Measurements from ENCODE around the gene RCE1.

The RCE1 gene

DNA sequence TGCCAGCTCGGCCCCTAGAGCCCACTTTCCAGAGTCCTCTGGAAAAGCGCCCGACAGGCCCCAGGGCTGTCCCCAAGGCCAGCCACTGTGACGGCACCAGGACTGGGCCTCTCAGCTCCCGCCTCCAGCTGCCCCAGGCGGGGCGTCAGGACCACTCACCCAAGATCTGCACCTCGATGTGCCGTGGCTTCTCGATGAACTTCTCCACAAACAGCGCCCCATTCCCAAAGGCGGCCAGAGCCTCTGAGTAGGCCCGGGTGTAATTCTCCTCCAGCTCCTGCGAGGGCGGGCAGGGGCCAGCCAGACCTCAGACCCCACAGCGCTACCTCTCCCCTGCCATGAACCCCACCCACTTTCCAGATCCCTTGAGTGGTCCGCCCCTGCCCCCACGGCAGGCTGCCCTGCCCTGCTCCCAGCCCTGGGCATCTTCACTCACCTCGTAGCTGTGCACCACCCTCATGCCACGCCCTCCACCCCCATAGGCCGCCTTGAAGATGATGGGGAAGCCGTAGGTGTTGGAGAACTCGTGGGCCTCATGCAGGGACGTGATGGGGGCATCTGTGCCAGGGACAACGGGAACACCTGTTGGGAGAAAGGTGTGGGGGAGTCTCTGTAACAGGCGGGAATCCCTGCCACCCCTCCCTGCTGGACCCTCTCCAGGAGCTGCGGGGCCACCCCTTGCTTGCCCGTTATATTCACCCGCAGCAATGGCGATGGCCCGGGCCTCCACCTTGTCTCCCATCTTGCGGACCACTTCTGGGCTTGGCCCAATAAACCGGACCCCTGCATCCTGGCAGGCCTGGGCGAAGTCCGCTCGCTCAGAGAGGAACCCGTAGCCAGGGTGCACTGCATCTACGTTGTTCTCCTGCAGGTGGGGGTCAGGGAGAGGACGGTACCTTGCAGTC lies 27.6 kb downstream of the RCE1 start:
- DNase-seq, result no peak

DNA sequence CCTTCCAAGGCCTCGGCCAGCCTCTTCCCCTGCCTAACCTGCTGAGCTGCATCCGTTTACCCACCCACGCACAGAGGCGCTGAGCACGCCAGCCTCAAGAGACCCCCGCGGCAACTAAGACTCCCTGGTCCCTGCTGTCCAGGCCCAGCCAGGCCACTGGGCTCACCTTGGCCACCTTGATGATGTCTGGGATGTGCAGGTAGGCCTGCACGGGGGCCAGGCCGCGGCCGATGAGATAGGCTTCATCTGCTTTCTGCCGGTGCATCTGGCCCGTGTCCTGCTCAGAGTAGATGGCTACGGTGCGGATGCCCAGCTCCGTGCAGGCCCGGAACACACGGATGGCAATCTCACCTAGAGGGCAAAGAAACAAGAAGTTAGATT lies 28.3 kb downstream of the RCE1 start:
- DNase-seq, result no peak

DNA sequence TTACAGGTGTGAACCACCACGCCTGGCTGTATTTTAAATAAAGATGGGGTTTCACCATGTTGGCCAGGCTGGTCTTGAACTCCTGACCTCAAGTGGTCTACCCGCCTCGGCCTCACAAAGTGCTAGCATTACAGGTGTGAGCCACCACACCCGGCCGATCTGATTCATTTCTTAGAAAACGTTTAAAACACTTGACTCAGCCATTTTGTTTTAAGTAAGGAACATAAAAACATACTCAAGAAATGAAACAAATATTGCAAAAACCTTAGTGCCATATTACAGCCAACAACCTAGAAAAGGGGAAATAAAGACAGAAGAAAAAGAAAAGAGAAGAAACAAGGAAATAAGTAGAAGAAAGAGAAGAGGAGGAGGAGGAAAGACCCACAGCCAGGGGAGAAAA lies 31.0 kb downstream of the RCE1 start:
- DNase-seq, result no peak

DNA sequence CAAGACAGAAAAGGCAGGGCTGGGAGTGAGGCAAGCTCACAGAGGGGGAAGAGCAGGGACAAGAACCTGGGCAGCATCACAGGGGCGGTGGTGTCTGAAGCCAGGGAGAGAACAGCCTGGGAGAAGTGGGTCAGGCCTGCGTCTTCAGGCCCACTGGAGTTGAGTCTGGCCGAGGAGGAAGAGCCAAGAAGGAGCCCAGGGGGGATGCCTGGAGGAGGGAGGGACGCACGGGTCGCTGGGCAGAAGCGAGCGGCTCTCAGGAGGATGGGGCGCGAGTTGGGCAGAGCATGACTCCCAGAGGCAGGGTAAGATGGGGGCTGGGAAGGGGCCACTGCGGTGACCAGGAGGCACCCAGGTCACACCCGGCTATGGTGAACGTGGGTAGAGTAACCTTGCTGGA lies 32.1 kb downstream of the RCE1 start:
- DNase-seq, result no peak

- DNase-seq, result no peak
These were observed 34.5 kb downstream of the RCE1 start for GRCh38 chr11:66877588-66878385.

GRCh38 chr11:66878474-66878873 lies 35.2 kb downstream of the RCE1 start:
- no peak for DNase-seq

DNA sequence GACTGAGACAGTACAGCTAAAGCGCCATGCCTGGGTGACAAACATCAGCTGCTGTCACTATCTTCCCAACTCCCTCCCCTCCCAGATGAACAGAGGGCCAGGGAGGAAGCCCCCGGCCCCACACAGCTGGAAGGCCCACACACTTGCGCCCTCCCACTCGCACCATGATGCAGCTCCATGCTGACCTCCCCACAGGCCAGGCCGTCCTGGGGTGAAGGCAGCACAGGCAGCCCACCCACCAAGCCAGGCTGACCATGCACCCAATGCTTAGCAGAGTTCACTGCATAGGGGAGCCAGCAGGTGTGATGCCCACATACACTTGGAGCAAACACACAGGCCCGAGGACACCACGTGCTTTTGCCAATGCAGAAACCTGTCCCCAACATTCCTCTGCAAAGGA lies 35.8 kb downstream of the RCE1 start:
- no peak for DNase-seq

- no peak for DNase-seq
These were observed 36.3 kb downstream of the RCE1 start for GRCh38 chr11:66879583-66879982.

- no peak for DNase-seq
These were observed 36.8 kb downstream of the RCE1 start for GRCh38 chr11:66879999-66880398.

DNA sequence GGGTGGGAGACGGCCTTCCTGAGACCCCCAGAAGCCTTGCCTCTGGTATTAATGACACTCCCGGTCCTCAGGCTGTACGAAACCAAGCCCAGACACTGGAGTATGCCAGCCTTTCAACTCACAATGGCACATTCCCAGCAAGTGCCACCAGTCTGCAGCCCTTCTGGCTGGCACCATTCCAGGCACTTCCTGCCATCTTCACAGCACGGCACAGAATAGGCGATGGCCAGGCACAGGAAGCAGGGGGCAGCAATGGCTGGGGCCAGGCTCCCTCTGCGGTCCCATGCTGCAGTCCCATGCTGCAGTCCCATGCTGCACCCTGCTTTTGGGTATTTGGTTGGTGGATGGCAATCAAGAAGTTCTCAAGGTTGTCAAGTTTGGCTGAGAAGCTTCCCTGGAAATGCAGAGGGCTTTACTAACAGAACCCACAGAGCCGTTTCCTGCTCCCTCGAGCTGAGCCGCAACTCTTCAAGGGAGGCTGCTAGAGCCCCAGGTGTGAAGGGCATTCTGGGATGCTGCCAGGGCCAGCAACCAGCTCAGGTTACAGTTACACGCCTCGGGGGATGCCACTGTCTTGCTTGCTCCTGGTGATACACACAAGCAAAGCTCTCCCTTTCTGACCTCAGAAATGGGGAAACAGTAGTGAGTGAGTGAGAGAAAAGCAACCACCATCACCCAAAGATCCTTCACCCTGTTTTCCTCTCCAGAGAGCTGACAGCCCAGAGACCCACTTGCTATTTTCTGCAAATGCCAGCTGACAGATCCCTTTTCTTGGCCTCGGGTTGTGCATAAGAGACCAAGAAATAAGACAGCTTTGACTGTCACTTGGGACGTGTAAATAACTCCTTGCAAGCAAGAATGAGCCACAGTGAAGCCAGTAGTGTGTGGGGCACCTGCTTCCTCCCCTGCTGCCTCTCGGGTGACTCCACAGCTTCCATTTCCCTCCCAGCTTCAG lies 37.5 kb downstream of the RCE1 start:
- peak; percentile 91 for DNase-seq

DNA sequence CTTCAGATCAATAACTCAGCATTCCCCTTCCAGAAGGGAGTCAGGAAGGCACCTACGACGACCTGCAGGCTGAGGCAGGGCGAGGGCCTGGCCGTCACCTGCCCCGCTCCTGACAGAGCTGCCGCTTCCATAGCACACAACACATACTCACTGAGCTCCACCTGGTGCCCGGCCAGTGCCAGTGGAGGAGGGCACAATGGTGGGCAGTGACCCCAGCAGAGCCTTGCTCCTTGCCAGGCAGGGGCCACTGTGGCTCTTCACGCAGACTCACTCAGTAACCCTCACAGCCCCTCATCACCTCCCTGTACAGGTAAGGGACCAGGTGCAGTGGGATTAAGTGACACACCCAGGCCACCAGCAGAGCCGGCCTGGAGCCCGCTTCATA lies 38.2 kb downstream of the RCE1 start:
- DNase-seq, result no peak

DNA sequence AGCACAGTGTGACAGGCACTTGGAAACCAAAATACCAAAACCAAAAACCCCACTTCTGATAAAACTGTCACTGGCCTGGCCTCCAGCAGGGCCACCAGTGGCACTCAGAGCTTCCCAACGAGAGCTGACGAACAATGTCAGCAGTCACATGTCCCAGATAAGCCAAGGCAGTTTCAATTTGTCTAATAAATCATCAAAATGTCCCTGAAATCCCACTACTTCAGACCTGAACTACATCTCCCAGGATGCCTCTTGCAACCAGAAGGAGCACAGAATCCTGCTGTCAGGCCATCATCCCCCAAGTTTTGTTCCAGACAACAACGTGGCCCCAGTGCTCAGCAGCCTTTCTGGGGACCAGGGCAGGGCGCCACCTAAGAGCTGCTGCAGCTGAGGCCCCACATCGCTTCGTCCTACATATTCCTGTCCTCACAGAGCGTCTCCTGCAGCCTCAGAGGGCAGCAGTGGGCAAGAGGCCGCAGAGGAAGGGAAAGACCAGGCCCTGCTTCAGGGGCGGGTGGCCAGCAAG lies 38.7 kb downstream of the RCE1 start:
- no peak for DNase-seq

- DNase-seq, result peak; percentile 78
These were observed 39.3 kb downstream of the RCE1 start for GRCh38 chr11:66882561-66883015.

DNA sequence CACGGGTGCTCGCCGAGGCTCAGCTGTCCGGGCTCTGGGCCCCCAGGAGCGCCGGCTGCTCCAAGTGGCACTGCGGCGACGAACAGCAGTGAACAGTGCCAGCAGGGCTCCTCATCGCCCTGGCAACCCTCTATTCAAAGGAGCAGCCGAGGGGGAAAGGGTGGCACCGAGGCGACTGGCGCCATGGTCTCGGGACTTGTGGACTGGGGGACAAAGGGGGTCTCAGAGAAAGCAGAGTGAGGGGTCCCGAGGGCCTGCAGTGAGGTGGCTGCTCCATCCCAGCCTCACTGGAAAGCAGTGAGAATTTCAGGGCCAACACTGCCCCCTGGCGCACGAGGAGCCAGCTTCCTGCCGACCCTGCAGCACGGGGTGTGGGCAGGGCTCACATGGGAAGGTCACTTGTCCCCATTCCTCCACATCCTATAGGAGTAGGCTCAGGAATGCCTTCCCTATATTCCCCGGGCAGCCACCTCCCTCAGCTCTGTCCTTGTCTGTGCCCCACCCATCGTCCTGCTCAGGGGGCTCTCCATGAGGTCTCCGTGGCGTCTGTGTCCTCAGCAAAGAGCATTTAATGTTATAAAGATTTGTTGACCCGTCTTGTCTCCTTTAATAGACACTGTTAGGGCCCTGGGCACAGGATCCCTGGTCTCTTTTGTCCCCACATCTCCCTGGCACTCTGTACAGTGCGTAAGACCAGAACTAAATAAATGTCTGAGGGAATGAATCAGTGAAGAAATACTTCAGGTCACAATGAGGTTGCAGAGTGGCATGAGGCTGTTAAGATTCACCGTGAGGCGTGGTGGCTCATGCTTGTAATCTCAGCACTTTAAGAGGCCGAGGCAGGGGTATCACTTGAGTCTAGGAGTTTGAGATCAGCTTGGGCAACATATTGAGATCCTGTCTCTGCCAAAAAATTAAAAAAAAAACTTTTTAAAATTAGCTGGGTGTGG lies 40.0 kb downstream of the RCE1 start:
- peak; percentile 78 for DNase-seq

DNA sequence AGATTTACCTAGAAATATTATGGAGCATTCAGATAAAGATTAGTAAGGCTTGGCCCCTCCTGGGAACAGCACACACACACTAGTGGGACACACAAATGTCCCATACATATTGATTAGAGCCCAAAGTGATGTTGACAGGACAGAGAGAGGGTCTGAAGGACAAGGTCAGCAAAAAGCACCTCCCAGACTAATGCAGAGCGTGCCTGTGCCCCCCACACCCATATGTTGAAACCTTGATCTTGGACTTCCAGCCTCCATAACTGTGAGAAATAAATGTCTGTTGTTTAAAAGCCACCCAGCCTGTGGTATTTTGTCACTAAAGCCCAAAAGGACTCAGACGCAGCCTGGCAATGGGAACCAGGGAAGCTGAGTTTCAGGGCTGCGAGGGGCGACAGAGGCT lies 41.2 kb downstream of the RCE1 start:
- DNase-seq, result no peak

- no peak for DNase-seq
These were observed 42.2 kb downstream of the RCE1 start for GRCh38 chr11:66885469-66885868.

DNA sequence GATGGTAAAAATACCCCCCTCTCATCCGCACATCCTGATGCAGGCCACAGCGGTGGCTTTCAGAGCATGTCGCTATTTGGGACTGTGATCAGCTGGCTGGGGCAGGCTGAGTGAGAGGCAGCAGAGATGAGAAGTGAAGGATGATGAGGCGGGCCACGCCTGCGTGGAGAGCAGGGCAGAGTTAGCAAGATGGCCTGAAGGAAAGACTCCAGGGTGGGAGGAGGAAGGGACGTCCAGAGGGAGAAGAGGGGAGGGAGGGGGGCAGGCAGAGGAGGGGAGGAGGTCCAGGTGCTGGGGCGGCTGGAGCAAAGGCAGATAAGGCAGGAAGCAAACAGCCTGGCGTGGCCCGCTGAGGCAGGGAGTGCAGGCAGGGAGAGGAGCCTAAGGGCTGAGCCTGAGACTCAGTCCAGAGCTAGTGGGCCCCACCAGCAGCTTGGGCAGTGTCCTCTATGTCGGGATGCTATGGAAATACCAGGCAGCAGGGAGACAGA lies 42.8 kb downstream of the RCE1 start:
- DNase-seq, result no peak

GRCh38 chr11:66886671-66887221 lies 43.5 kb downstream of the RCE1 start:
- DNase-seq, result no peak

DNA sequence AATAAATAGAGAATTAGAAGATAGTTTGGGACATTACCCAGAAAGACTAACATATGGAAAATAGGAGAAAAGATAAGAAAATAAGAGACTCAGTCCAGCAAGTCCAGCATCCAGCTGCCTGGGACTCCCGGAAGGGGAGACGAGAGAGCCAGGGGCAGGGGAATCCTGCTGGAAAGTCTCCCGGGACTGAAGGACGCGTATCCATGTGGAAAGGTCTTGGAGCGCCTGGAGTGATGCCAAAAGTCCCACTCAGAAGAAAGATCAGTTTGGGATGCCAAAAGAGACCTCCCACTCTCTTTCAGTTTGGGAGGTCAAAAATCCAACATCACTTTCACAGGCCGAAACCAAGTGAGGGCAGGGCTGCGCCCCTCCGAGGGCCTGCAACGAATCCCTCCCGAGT lies 44.3 kb downstream of the RCE1 start:
- no peak for DNase-seq

GRCh38 chr11:66888282-66888681 lies 45.0 kb downstream of the RCE1 start:
- DNase-seq, result no peak

- DNase-seq, result no peak
These were observed 46.7 kb downstream of the RCE1 start for GRCh38 chr11:66889960-66890359.
